Mononuclear cell (primary cell): Measurements from ENCODE around the gene WARS2. TPM values are rescaled to one million over a fixed set of nuclear protein-coding genes. Genes with fewer than 3 reads are reported as not detected.
"Not testable (repeated sequence)": the region's sequence is repeated elsewhere in the genome, so short reads cannot be mapped to it uniquely, and the experiment has no call there.

Experiments used
- H3K27me3 ChIP-seq: 2 replicates; pipeline ENCODE4 v1.6.0; 2011; ENCODE audit warnings: low read length, control low read depth; ENCODE audit not compliant: insufficient read depth
- H3K4me1 ChIP-seq: 2 replicates; pipeline ENCODE4 v1.5.1; 2011; ENCODE audit warnings: mild to moderate bottlenecking, low read length, control low read depth; ENCODE audit not compliant: insufficient read depth
- H3K4me3 ChIP-seq: 2 replicates; pipeline ENCODE4 v1.5.1; 2011; ENCODE audit warnings: mild to moderate bottlenecking, low read length, moderate library complexity
- H3K9me3 ChIP-seq: 2 replicates; pipeline ENCODE4 v1.5.1; 2011; ENCODE audit warnings: low read depth, mild to moderate bottlenecking, control low read depth, low read length
- total RNA-seq: library from RNA; depleted of rRNA; stranded (reverse); fragments of >200 nt; gene quantifications from one replicate; pipeline ENCODE4 v1.2.3, GENCODE V29; 2012

Gene WARS2
- 30.1 TPM for total RNA-seq

- peaks cover 14% of the 10 kb centered on the region for H3K4me1 ChIP-seq
- no peaks in the 10 kb centered on the region for H3K9me3 ChIP-seq
- H3K4me3 ChIP-seq = peak within 1 kb of the TSS; percentile 56
- H3K27me3 ChIP-seq = no peaks in the 10 kb centered on the region
Observed at GRCh38 chr1:119140177-119141019, at the start of gene WARS2. Gene WARS2, minus strand, starts transcription at chr1:119140653. Its CDS starts 9 bp downstream, at chr1:119140644.

- Histone ChIP-seq H3K4me1 (no peaks in the 10 kb centered on the region), H3K4me3 (no peak overlapping the region), H3K9me3 (no peaks in the 10 kb centered on the region), H3K27me3 (no peaks in the 10 kb centered on the region)
Observed at GRCh38 chr1:119188926-119189325, 48.5 kb upstream of the WARS2 start.

GRCh38 chr1:119187416-119187815 is 47.0 kb upstream of the WARS2 start:
- Histone ChIP-seq H3K27me3 (no peaks in the 10 kb centered on the region), H3K4me1 (no peaks in the 10 kb centered on the region), H3K4me3 (no peak overlapping the region), H3K9me3 (no peaks in the 10 kb centered on the region)

- no peaks in the 10 kb centered on the region for H3K9me3 ChIP-seq
- no peaks in the 10 kb centered on the region for H3K4me1 ChIP-seq
- no peaks in the 10 kb centered on the region for H3K27me3 ChIP-seq
- H3K4me3 ChIP-seq = no peak overlapping the region
Observed at GRCh38 chr1:119186471-119186870, 46.0 kb upstream of the WARS2 start.

- Histone ChIP-seq H3K27me3 (no peaks in the 10 kb centered on the region), H3K4me1 (no peaks in the 10 kb centered on the region), H3K9me3 (no peaks in the 10 kb centered on the region)
Observed at GRCh38 chr1:119184972-119185371, 44.5 kb upstream of the WARS2 start.

GRCh38 chr1:119181218-119181617 is 40.8 kb upstream of the WARS2 start:
- H3K4me3 ChIP-seq = no peak overlapping the region
- H3K27me3 ChIP-seq = no peaks in the 10 kb centered on the region
- no peaks in the 10 kb centered on the region for H3K4me1 ChIP-seq
- H3K9me3 ChIP-seq = no peaks in the 10 kb centered on the region

More at GRCh38 chr1:119184972-119185371, 44.5 kb upstream of the WARS2 start:
- H3K4me3 ChIP-seq = no peak overlapping the region

GRCh38 chr1:119179051-119179450 is 38.6 kb upstream of the WARS2 start:
- Histone ChIP-seq H3K9me3 (no peaks in the 10 kb centered on the region), H3K4me3 (no peak overlapping the region), H3K4me1 (no peaks in the 10 kb centered on the region), H3K27me3 (no peaks in the 10 kb centered on the region)

GRCh38 chr1:119172927-119173326 is 32.5 kb upstream of the WARS2 start:
- H3K4me1 ChIP-seq, H3K4me3 ChIP-seq, H3K9me3 ChIP-seq, H3K27me3 ChIP-seq: not testable (repeated sequence)

- H3K27me3 ChIP-seq, H3K9me3 ChIP-seq, H3K4me1 ChIP-seq, H3K4me3 ChIP-seq: not testable (repeated sequence)
Observed at GRCh38 chr1:119171381-119172010, 31.0 kb upstream of the WARS2 start.

- no peaks in the 10 kb centered on the region for H3K4me1 ChIP-seq
- no peak overlapping the region for H3K4me3 ChIP-seq
- no peaks in the 10 kb centered on the region for H3K27me3 ChIP-seq
- H3K9me3 ChIP-seq = no peaks in the 10 kb centered on the region
Observed at GRCh38 chr1:119163396-119163795, 22.9 kb upstream of the WARS2 start.

- H3K4me1 ChIP-seq = no peaks in the 10 kb centered on the region
Observed at GRCh38 chr1:119160866-119161265, 20.4 kb upstream of the WARS2 start.

GRCh38 chr1:119160409-119160808 is 20.0 kb upstream of the WARS2 start:
- Histone ChIP-seq H3K4me3 (no peak overlapping the region), H3K4me1 (no peaks in the 10 kb centered on the region), H3K9me3 (no peaks in the 10 kb centered on the region), H3K27me3 (no peaks in the 10 kb centered on the region)

More at GRCh38 chr1:119160866-119161265, 20.4 kb upstream of the WARS2 start:
- no peaks in the 10 kb centered on the region for H3K9me3 ChIP-seq
- no peaks in the 10 kb centered on the region for H3K27me3 ChIP-seq
- no peak overlapping the region for H3K4me3 ChIP-seq

- Histone ChIP-seq H3K9me3 (no peaks in the 10 kb centered on the region), H3K27me3 (no peaks in the 10 kb centered on the region), H3K4me3 (no peak overlapping the region), H3K4me1 (no peaks in the 10 kb centered on the region)
Observed at GRCh38 chr1:119159966-119160365, 19.5 kb upstream of the WARS2 start.

- H3K9me3 ChIP-seq = no peaks in the 10 kb centered on the region
- no peaks in the 10 kb centered on the region for H3K27me3 ChIP-seq
- no peaks in the 10 kb centered on the region for H3K4me1 ChIP-seq
- no peak overlapping the region for H3K4me3 ChIP-seq
Observed at GRCh38 chr1:119159111-119159510, 18.7 kb upstream of the WARS2 start.

- not testable (repeated sequence) for H3K4me3 ChIP-seq, H3K4me1 ChIP-seq, H3K9me3 ChIP-seq, H3K27me3 ChIP-seq
Observed at GRCh38 chr1:119156761-119157160, 16.3 kb upstream of the WARS2 start.

- not testable (repeated sequence) for H3K4me1 ChIP-seq, H3K4me3 ChIP-seq, H3K27me3 ChIP-seq, H3K9me3 ChIP-seq
Observed at GRCh38 chr1:119155069-119155468, 14.6 kb upstream of the WARS2 start.
